Stimulated activated CD8-positive, alpha-beta memory T cell treated with anti-CD3 and anti-CD28 coated beads, Interleukin-15, amount 100 ng/mL, for 48 hours (primary cell): ENCODE measurements around the gene SNRPD3.
"Not testable (repeated sequence)": the region's sequence is repeated elsewhere in the genome, so short reads cannot be mapped to it uniquely, and the experiment has no call there.

Experiments used
- DNase-seq, 2 donors: peaks; one replicate each; pipeline ENCODE4 v3.0.0-alpha.2; 2020; ENCODE audit warnings: low read depth in 2 of 2

Gene SNRPD3

GRCh38 chr22:24555165-24556039 lies at the start of gene SNRPD3:
Gene SNRPD3, plus strand, starts transcription at chr22:24555999. Its CDS starts 1,676 bp downstream, at chr22:24557675.
- DNase-seq = peak; percentile 100

DNA sequence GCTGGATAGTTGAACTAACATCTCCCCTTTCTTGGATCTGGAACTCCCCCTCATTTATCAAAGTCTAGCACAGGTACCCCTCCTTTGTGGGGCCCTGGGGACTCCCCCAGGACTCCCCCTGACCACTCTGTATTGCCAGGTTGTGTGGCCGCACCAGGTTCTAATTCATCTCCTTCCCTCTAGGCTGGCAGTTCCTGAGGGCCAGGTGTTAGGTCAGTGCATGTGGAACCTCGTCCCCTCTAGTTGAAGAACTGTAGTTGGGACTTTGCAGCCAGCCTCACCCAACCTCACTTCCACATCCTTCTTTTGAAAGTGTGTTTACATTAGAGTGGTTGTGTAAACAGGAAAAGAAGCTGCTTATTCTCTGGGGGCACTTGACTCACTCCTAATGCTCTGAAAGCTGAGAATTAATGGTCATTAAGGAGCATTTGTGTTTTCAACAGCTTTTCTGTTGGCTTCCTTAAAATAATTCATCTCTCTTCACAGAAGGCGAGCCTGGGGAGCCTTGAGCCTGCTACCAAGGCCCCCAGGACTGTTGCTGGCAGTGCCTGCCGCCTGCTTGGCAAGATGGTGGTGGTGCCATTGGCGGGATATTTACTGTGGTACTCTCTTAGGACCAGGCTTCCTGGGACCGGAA lies 48.9 kb upstream of the SNRPD3 start:
- DNase-seq = no peak

DNA sequence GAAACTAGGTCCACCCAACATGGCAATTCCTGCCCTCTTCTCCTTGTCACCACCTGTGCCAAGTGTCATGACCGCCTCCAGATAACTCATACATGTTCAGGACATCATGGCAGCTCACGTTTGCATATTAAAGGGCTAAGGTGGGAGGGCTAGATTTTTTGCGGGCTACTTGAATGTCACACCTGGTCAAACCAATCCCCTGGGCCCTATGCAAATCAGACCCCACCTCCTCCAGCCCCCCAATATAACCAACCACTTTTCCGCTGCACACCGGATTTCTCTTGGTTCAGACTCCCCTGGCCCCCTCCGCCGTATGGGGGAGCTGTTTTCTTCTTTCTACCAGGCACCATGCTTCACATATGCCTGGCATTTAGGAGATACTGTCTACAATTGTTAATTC lies 48.1 kb upstream of the SNRPD3 start:
- DNase-seq = no peak

GRCh38 chr22:24510637-24511625 lies 44.9 kb upstream of the SNRPD3 start:
- DNase-seq = no peak

DNA sequence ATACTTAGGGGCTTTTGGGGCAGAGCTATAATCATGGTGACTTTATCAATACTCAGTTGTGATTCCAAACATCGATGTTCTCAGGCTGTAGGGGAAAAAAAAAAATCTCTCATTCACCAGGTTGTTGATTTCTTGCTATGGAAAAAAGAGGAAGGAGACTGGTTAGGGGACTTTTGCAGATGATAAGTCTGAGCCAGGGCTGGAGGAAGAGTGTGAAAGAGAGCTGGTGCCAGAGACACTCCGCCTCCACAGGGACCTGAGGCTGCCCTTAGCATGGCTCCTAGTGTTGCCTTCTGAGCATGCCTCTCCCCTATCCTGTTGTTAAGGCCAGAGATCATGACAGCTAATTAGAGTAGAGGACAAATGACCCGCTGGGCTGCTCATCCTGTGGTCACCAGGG lies 43.8 kb upstream of the SNRPD3 start:
- no peak for DNase-seq

DNA sequence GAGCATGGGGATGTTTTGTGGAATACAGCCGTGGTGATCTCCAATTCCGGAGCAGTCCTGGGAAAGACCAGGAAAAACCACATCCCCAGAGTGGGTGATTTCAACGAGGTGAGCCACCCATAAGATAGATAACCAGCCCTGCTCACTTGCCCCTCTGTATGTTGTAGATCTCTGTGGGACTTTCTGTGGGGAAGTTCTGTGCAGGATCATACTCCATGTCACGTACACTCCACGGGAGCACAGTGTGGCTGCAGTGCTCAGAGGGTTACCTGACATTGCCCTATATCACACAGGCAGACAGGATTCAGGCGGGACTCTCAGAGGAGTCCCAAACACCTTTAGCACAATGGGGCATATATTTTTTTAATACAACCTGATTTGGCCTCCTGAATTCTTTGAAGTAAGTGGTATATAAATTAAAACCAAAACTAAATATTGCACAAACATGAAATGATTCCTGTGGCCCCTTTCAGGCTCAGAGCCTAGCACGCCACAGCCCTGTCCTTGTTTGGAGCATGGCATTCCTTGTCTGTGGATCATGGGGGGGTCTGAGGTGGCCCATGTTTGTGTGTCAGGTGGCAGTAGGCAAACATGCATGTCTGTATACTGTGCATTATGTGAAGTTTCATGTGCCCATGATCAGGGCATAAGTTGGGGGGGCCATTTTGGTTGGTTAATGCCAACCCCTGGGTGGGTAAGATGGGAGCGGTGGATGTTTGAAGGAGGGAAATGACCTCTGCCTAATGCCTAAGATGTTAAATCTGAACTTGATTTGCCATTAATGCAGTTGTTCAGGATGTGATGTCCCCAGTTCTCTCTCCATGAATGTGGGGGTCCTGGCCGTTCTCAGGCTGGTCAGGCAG lies 42.2 kb upstream of the SNRPD3 start:
- no peak for DNase-seq

DNA sequence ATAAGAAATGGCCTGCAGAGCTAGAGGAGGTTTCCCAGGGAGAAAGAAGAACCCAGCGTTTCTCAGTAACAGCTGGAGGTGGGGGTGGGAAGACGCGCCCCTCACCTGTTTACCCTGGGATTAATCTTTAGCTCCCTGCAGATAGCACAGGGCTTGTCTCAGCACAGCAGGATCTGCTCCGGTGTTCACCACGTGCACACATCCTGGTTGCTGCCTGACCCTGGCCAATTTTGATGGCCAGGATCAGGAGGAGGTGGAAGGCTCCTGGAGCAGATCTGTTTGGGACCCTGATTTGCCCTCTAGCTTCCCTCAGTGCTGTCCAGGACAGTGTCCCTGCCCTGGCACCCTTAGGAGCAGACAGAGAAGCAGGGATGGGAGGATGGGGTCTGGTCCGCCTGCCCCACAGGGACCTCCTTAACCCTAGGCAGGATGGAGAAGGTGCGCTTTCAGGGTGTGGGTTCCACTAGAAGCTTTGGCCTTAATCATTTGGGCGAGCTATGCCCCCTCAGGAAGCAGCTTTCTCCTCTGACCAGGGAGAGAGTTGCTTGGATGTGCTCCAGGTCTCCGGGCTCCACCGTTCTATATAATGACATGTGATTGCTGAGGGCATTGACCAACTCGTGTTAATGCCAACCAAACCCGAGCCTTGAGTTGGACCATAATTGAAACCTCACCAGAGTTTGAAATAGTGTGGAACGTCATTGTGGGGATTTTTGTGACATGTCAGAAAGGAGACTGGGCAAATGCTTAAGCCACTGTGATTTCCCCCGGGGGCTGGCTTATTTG lies 41.4 kb upstream of the SNRPD3 start:
- no peak for DNase-seq

- DNase-seq = no peak
Measured at GRCh38 chr22:24515027-24515338, 40.8 kb upstream of the SNRPD3 start.

DNA sequence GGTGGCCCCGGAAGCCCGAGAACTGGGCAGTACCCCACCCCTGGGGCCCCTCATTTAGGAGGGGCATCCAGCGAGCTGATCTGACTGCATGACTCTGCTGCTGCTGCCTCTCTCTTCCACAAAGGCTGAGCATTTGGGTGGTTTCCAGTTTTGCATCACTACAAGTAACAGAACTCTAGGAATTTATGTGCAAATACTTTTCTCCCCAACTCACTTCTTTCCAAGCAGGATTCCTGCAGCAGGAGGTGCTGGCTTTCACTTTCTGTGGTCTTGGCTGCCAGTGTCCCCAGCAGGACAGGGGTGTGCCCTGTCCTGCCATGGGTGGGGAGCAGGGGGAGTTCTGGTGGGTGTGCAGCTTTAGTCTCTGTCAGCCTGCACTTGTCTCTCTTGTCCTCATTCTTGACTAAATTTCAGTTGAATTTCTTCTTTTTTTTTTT lies 39.5 kb upstream of the SNRPD3 start:
- DNase-seq = no peak

DNA sequence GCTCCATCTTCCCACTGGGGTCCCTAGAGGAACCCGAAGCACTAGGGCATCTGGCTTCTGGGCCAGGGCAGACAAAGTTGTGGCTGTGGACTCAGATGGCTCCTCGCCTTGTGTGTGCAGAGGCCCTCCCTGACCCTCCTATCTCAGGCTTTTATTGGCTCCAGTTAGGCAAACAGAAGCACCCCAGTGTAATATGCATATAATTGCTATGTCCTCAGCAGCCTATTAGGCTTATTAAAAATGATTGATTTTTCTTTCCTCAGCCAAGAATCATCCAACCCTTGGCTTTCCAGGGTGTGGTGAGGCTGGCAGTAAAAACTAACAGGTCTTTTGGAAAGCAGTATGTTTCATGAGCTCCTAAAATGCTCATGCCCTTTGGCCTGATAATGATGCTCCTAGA lies 38.4 kb upstream of the SNRPD3 start:
- no peak for DNase-seq

DNA sequence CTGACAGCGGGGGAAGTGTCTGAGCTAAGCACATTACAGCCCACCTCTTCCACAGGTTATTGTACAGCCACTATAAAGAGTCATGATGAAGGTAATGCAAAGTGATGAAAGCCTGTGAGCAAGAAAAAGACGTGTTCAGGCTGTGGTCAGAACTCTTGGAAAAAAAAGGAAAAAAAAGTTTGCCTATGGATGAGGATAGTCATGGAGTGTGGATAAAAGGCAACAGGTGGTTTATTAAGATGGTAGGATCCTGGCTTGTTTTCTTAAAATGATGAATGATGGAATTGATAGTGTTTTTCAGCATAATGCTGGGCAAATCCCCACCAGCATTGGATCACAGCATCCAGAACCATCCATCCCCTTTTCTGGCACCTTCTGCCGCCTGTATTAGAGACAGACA lies 37.6 kb upstream of the SNRPD3 start:
- no peak for DNase-seq

DNA sequence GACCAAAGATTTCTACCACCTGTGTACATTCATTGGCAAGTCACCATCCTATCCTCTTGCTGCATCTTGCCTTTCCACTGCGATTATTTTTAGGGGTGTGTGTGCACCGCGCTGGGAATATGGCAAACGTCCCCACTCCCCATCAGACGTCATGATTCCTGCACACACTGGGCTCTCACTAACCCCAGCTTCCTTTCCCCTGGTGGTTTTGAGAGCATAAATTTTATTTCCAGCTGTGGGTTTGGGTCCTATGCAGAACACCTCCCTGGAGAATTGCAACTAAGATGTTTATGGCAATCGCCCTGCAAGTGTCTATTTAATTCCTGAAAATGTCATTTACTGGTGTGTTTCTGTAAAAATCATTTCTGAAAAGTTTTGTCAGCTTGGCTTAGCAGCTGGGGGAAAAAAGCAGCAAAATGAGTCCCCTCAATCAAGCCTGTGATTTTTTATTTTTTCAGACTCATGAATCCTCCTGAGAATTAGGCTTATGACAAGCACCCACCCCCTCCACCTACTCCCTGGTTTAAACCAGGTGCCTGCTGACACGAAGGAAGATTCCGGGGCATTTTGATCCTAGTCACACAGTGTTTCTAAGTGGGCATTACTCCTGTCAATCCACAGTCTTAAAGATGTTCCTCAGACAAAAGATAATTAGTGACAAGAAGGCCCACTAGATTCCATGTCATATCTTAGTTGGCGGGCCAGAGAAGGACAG lies 36.9 kb upstream of the SNRPD3 start:
- no peak for DNase-seq

GRCh38 chr22:24519496-24519895 lies 36.3 kb upstream of the SNRPD3 start:
- no peak for DNase-seq

- DNase-seq = peak in 1 of 2 donors; percentile 21
Measured at GRCh38 chr22:24521791-24522245, 34.0 kb upstream of the SNRPD3 start.

GRCh38 chr22:24523873-24524272 lies 31.9 kb upstream of the SNRPD3 start:
- DNase-seq = no peak

DNA sequence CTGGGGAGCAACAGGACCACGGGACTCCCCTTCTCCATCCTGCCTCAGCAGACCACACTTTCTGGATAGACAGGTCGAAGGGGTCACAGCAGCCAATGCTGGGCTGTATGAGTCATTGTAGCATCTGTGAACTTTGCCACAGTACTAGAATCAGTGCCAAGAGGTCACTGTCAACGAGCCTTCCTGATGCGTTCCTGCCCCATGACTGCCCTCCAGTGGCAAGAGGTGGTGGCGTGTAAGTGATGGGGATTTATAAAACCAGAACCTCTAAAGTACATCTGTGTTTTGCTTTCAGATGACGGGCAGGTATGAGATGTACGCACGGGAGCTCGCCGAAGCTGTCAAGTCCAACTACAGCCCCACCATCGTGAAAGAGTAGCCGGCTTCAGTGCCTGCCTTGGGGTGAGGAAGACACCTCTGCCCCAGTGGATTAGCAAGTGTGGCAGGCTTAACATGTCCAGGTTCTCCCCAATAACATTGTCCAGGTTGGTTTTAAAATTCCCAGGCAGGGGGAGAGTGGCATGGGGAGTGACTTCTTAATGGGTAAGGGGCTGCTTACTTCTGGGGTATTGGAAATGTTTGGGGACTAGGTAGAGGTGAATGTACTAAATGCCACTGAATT lies 30.3 kb upstream of the SNRPD3 start:
- DNase-seq = peak; percentile 61 to 72

DNA sequence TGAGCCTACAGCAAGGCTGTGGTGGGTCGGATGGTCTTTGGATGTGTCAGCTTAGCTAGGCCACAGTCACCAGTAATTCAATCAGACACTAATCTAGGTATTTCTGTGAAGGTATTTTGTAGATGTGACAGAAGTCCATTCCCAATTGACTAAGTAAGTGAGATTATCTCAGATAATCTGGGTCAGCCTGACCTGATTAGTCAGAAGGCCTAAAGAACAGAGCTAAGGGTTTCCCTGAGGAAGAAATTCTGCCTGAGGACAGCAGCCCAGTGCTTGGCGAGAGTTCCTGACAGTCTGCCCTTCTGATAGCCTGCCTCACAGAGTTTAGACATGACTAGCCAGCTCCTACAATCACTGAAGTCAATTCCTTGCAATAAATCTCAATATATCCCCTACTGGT lies 29.6 kb upstream of the SNRPD3 start:
- no peak for DNase-seq

- DNase-seq = no peak
Measured at GRCh38 chr22:24529898-24530297, 25.9 kb upstream of the SNRPD3 start.

DNA sequence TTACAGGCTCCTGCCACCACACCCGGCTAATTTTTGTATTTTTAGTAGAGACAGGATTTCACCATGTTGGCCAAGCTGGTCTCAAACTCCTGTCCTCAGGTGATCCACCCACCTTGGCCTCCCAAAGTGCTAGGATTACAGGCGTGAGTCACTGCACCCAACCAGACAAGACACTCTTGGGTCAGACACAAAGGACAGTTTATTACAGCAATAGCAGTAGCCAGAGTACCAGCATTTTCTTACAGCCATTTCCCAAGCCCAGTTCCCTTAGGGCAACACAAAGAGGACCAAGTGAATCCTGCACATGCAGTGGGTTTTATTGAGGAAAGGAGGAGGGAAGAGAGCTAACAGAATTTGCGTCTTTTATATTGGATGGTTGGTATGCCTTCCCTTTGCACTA lies 24.8 kb upstream of the SNRPD3 start:
- DNase-seq = not testable (repeated sequence)
